PFSK-1 (cell line): ENCODE results near the gene ASTL.

ENCODE experiments used
- FOXP2 ChIP-seq: optimal IDR thresholded peaks from 2 replicates; pipeline ENCODE3; 2011; ENCODE audit warnings: borderline replicate concordance, control low read depth, inconsistent platforms; ENCODE audit not compliant: insufficient read depth; ENCODE audit errors: extremely low read length, extremely low read depth
- POLR2AphosphoS5 ChIP-seq: IDR thresholded peaks from 2 replicates; pipeline ENCODE4 v1.6.1; 2012; ENCODE audit warnings: low read depth, mild to moderate bottlenecking, control low read depth, low read length, moderate library complexity
- REST ChIP-seq, 2 experiments: IDR thresholded peaks; 2 replicates each; pipeline versions ENCODE4 v1.6.1 to v1.8.0; 2011 to 2012; ENCODE audit warnings: low read depth in 2 of 2, low read length in 2 of 2, control low read depth in 1 of 2, inconsistent platforms in 1 of 2, mild to moderate bottlenecking in 1 of 2, moderate library complexity in 1 of 2; ENCODE audit not compliant: insufficient read depth in 1 of 2
- SIN3A ChIP-seq: IDR thresholded peaks from 2 replicates; pipeline ENCODE4 v1.6.1; 2012; ENCODE audit warnings: mild to moderate bottlenecking, low read length, moderate library complexity, borderline replicate concordance; ENCODE audit not compliant: insufficient read depth
- TAF1 ChIP-seq: IDR thresholded peaks from 2 replicates; pipeline ENCODE4 v1.6.1; 2012; ENCODE audit warnings: low read length, control low read depth, borderline replicate concordance; ENCODE audit not compliant: insufficient read depth

ASTL gene

GRCh38 chr2:96139181-96139758 is 968 bp upstream of the ASTL start:
- TF ChIP-seq SIN3A (no peak), POLR2AphosphoS5 (no peak), TAF1 (no peak), FOXP2 (no peak), REST (IDR thresholded peaks at IDR 0.05; ENCODE audit: insufficient read depth in 1 of 2, low read depth in 2 of 2, low read length in 2 of 2) (no peak)

GRCh38 chr2:96137321-96138178 is 752 bp downstream of the ASTL start:
- no peak for TF ChIP-seq POLR2AphosphoS5
- TF ChIP-seq FOXP2: no peak
- no peak for TF ChIP-seq REST (IDR thresholded peaks at IDR 0.05; ENCODE audit: insufficient read depth in 1 of 2, low read depth in 2 of 2, low read length in 2 of 2)
- no peak for TF ChIP-seq SIN3A
- TF ChIP-seq TAF1: no peak

- TF ChIP-seq REST (IDR thresholded peaks at IDR 0.05; ENCODE audit: insufficient read depth in 1 of 2, low read depth in 2 of 2, low read length in 2 of 2) (no peak), FOXP2 (no peak), POLR2AphosphoS5 (no peak), SIN3A (no peak), TAF1 (no peak)
Observed at GRCh38 chr2:96136129-96136720, 2.1 kb downstream of the ASTL start.

GRCh38 chr2:96135621-96136020 is 2.7 kb downstream of the ASTL start:
- no peak for TF ChIP-seq TAF1
- no peak for TF ChIP-seq REST (IDR thresholded peaks at IDR 0.05; ENCODE audit: insufficient read depth in 1 of 2, low read depth in 2 of 2, low read length in 2 of 2)
- no peak for TF ChIP-seq SIN3A
- no peak for TF ChIP-seq FOXP2
- no peak for TF ChIP-seq POLR2AphosphoS5
